ENCODE data around the gene SGPP2. TPM values are rescaled to one million over a fixed set of nuclear protein-coding genes. Genes with fewer than 3 reads are reported as not detected.

Gene SGPP2
- total RNA-seq, 1 experiment from 2014 or later, result not detected

DNA sequence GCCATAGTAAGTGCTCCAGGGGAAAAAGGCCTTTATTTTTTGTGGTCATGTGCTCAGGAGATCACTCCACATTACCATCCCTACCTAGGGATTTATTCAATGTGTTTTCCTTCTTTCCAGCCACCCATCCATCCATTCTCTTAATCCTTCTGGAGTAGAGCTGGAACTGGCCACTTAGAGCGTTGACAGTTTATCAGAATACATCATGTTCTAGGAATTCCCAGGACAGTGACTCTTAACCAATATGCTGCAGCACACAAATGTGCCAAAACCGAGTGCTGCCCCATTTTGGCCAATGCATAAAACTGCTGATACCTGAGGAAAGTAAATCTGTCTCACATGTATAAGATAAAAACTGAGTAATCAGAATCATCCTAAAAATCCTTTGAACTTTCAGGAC is 167.8 kb downstream of the SGPP2 start:
- ChIA-PET CTCF (interaction anchor here (0.6 kb wide), 1 partner anchor 16 kb away, joined by 3 read pairs; no protein-coding TSS in a partner anchor), POLR2A (ENCODE audit: unreplicated experiment) (no interaction called here)
- Histone ChIP-seq H3K27me3 (ENCODE audit: low read length) (no peaks in the 10 kb centered on the region), H3K4me2 (ENCODE audit: low read length) (no peak overlapping the region), H3F3A (ENCODE audit: low read length, unreplicated experiment) (no peaks in the 10 kb centered on the region), H3K27ac (ENCODE audit: low read length) (no peak overlapping the region), H3K4me1 (ENCODE audit: insufficient read depth, low read length) (peaks cover 6% of the 10 kb centered on the region; the same call in 1 of the 2 replicates), H3K36me3 (ENCODE audit: low read depth, low read length) (peaks cover 37% of the 10 kb centered on the region), H3K9ac (ENCODE audit: low read length) (no peak overlapping the region), H4K20me1 (ENCODE audit: low read length) (no peaks in the 10 kb centered on the region), H3K79me2 (ENCODE audit: low read length) (peaks cover 13% of the 10 kb centered on the region), H3K9me3 (ENCODE audit: low read length) (no peaks in the 10 kb centered on the region), H3K9me2 (replicated peaks; ENCODE audit: low read length) (no peaks in the 10 kb centered on the region), H3K4me3 (ENCODE audit: low read length) (no peak overlapping the region), H2AFZ (ENCODE audit: low read length) (no peak overlapping the region)
- intact Hi-C loops (cut with micrococcal nuclease), result no loop called here
- DNase-seq, result no peak
- ATAC-seq, result no peak
- BruUV-seq (replicated peaks), result no TSS peak
- TF ChIP-seq, protein P1, sequence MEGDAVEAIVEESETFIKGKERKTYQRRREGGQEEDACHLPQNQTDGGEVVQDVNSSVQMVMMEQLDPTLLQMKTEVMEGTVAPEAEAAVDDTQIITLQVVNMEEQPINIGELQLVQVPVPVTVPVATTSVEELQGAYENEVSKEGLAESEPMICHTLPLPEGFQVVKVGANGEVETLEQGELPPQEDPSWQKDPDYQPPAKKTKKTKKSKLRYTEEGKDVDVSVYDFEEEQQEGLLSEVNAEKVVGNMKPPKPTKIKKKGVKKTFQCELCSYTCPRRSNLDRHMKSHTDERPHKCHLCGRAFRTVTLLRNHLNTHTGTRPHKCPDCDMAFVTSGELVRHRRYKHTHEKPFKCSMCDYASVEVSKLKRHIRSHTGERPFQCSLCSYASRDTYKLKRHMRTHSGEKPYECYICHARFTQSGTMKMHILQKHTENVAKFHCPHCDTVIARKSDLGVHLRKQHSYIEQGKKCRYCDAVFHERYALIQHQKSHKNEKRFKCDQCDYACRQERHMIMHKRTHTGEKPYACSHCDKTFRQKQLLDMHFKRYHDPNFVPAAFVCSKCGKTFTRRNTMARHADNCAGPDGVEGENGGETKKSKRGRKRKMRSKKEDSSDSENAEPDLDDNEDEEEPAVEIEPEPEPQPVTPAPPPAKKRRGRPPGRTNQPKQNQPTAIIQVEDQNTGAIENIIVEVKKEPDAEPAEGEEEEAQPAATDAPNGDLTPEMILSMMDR (conservative IDR thresholded peaks at IDR 0.05; ENCODE audit: low read depth, low read length), result no peak
- TF ChIP-seq EZH2phosphoT487 (IDR thresholded peaks at IDR 0.05; ENCODE audit: borderline replicate concordance, low read length) (no peak), EZH2 (IDR thresholded peaks at IDR 0.05; ENCODE audit: low read length, unreplicated experiment) (no peak)

DNA sequence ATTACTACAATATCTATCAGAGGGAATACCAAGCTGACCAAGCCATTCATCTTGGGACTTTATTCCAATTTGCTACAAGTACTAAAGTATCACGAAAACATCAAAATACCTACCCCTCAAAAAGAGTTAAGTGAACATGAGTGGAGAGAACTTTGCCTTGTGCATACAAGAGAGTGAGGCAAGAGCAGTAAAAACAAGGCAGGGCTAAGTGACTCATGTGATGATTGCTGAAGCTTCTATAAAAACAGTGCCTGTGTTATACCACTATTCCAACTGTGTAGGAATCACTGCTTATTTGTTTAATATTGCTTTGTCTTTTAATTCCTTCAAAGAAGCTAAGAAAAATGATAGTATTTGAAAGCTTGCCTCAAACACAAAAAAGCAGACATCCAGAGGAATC is 170.3 kb downstream of the SGPP2 start:
- peaks cover 6% of the 10 kb centered on the region; the same call in 1 of the 2 replicates for H3K4me1 ChIP-seq (ENCODE audit: insufficient read depth, low read length)
- no peak overlapping the region for H2AFZ ChIP-seq (ENCODE audit: low read length)
- CTCF ChIA-PET, result interaction anchor here (0.6 kb wide), 1 partner anchor 415 kb away, joined by 13 read pairs; no protein-coding TSS in a partner anchor
- DNase-seq (peak; percentile 55), ATAC-seq (peak; percentile 100)
- H3K27me3 ChIP-seq (ENCODE audit: low read length), result no peaks in the 10 kb centered on the region
- H3F3A ChIP-seq (ENCODE audit: low read length, unreplicated experiment), result no peaks in the 10 kb centered on the region
- no TSS peak for BruUV-seq (replicated peaks)
- H3K27ac ChIP-seq (ENCODE audit: low read length), result no peak overlapping the region
- no peak overlapping the region for H3K4me3 ChIP-seq (ENCODE audit: low read length)
- H3K79me2 ChIP-seq (ENCODE audit: low read length), result peaks cover 13% of the 10 kb centered on the region
- POLR2A ChIA-PET (ENCODE audit: unreplicated experiment), result no interaction called here
- intact Hi-C loops (cut with micrococcal nuclease), result loop anchor here (1.0 kb wide), 1 partner anchor 569 kb away; no protein-coding TSS in a partner anchor
- H3K9me3 ChIP-seq (ENCODE audit: low read length), result no peaks in the 10 kb centered on the region
- H4K20me1 ChIP-seq (ENCODE audit: low read length), result no peaks in the 10 kb centered on the region
- H3K4me2 ChIP-seq (ENCODE audit: low read length), result no peak overlapping the region
- H3K9ac ChIP-seq (ENCODE audit: low read length), result no peak overlapping the region
- peaks cover 57% of the 10 kb centered on the region for H3K36me3 ChIP-seq (ENCODE audit: low read depth, low read length)
- no peaks in the 10 kb centered on the region for H3K9me2 ChIP-seq (replicated peaks; ENCODE audit: low read length)
- TF ChIP-seq EZH2 (IDR thresholded peaks at IDR 0.05; ENCODE audit: low read length, unreplicated experiment), result no peak
- TF ChIP-seq, protein P1 (conservative IDR thresholded peaks at IDR 0.05; ENCODE audit: low read depth, low read length), result no peak
- no peak for TF ChIP-seq EZH2phosphoT487 (IDR thresholded peaks at IDR 0.05; ENCODE audit: borderline replicate concordance, low read length)

DNA sequence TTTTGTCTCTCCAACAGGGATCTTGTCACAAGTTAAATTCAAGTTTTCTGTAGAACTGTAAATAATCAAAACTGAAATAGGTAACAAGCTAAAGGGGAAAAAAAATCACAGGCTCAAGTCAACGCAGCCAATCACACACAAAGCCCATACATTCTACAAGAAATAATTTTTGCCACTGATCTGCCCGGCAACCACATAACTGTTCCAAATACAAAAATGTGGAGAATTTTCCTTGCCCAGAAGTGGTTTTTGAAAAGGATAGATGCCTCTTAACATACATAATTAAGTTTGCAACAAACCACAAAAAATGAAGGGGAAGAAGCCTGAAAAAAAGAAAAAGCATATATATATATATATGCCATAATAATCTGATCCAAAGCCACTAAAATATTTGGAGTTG is 171.2 kb downstream of the SGPP2 start:
- Histone ChIP-seq H4K20me1 (ENCODE audit: low read length) (no peaks in the 10 kb centered on the region), H3K79me2 (ENCODE audit: low read length) (peaks cover 10% of the 10 kb centered on the region; the same call in 1 of the 2 replicates), H3K27ac (ENCODE audit: low read length) (no peak overlapping the region), H3K4me3 (ENCODE audit: low read length) (no peak overlapping the region), H3K9me2 (replicated peaks; ENCODE audit: low read length) (no peaks in the 10 kb centered on the region), H3K9me3 (ENCODE audit: low read length) (no peaks in the 10 kb centered on the region), H3K27me3 (ENCODE audit: low read length) (no peaks in the 10 kb centered on the region), H2AFZ (ENCODE audit: low read length) (no peak overlapping the region), H3K9ac (ENCODE audit: low read length) (no peak overlapping the region), H3K4me1 (ENCODE audit: insufficient read depth, low read length) (peaks cover 6% of the 10 kb centered on the region; the same call in 1 of the 2 replicates), H3K36me3 (ENCODE audit: low read depth, low read length) (peaks cover 59% of the 10 kb centered on the region), H3F3A (ENCODE audit: low read length, unreplicated experiment) (no peaks in the 10 kb centered on the region), H3K4me2 (ENCODE audit: low read length) (no peak overlapping the region)
- POLR2A ChIA-PET (ENCODE audit: unreplicated experiment), result no interaction called here
- intact Hi-C loops (cut with micrococcal nuclease), result no loop called here
- TF ChIP-seq EZH2 (IDR thresholded peaks at IDR 0.05; ENCODE audit: low read length, unreplicated experiment), result no peak
- no peak for TF ChIP-seq EZH2phosphoT487 (IDR thresholded peaks at IDR 0.05; ENCODE audit: borderline replicate concordance, low read length)
- TF ChIP-seq, protein P1 (conservative IDR thresholded peaks at IDR 0.05; ENCODE audit: low read depth, low read length), result no peak
- ATAC-seq (no peak), DNase-seq (no peak)
- CTCF ChIA-PET, result no interaction called here
- BruUV-seq (replicated peaks), result no TSS peak

Data from PC-3 (cell line).